DND-41 (cell line): Measurements from ENCODE around the gene WWTR1.

Experiments used
- EZH2 ChIP-seq: IDR thresholded peaks from 3 replicates; pipeline ENCODE4 v1.6.1; 2012; ENCODE audit warnings: borderline replicate concordance, low read depth, mild to moderate bottlenecking, moderate library complexity, low read length, inconsistent platforms; ENCODE audit not compliant: severe bottlenecking
- TF ChIP-seq, protein P1 (sequence below): IDR thresholded peaks from 2 replicates; pipeline ENCODE4 v1.5.1; 2012; ENCODE audit warnings: borderline replicate concordance, low read length, moderate library complexity, mild to moderate bottlenecking; ENCODE audit not compliant: poor library complexity, severe bottlenecking; ENCODE audit errors: extremely low read depth

DNA sequence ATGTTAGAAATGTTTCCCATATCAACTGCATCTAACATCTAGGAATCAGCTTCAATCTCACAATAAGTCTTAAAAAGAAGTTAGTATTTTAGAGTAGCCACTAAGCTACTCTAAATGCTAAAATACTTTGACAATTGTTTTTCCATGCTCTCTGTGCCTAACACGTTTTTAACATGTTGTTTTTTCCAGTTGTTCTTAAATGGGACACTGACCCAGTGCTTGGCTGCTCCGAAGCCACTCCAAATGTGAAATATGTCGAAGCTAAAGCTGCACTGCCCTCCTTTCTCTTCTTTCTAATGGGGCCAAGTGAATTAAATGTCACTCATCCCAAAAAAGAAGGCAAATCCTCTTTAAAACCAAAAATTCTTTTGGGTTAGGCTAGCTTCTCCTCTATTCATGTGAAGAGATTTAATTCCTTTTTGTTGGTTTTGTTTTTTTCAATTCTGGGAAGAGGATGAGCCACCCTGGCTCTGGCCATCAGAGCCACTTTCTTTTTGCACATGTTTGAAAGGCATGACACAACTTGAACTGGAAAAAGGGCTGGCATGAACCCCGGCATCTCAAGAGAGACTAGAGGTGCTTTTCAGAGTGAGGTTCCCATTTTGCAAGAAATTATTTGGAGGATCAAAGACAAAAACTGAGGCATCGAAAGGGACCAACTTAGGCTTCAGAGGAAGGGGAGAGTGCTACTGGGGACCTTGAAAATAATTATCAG is 73.7 kb downstream of the WWTR1 start:
- TF ChIP-seq, protein P1, sequence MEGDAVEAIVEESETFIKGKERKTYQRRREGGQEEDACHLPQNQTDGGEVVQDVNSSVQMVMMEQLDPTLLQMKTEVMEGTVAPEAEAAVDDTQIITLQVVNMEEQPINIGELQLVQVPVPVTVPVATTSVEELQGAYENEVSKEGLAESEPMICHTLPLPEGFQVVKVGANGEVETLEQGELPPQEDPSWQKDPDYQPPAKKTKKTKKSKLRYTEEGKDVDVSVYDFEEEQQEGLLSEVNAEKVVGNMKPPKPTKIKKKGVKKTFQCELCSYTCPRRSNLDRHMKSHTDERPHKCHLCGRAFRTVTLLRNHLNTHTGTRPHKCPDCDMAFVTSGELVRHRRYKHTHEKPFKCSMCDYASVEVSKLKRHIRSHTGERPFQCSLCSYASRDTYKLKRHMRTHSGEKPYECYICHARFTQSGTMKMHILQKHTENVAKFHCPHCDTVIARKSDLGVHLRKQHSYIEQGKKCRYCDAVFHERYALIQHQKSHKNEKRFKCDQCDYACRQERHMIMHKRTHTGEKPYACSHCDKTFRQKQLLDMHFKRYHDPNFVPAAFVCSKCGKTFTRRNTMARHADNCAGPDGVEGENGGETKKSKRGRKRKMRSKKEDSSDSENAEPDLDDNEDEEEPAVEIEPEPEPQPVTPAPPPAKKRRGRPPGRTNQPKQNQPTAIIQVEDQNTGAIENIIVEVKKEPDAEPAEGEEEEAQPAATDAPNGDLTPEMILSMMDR = no peak
- no peak for TF ChIP-seq EZH2
